A673 (cell line): Measurements from ENCODE around the gene TRAF3IP3. TPM values are rescaled to one million over a fixed set of nuclear protein-coding genes. Genes with fewer than 3 reads are reported as not detected.

Source experiments
- BruUV-seq: library from RNA; stranded (reverse); fragments of 400-500 nt; replicated peaks from 2 replicates; lab custom pipeline; 2021; lab: Mats Ljungman, UMichigan
- CTCF ChIA-PET: fragments of 300-600 bp; sonication (Branson Sonifier 250); formaldehyde crosslinking; loops from one replicate; lab custom pipeline; 2022; ENCODE audit warnings: antibody characterized with exemption; lab: Charles Lee
- POLR2A ChIA-PET: fragments of 300-600 bp; sonication (Branson Sonifier 250); formaldehyde crosslinking; loops from one replicate; lab custom pipeline; 2022; ENCODE audit warnings: antibody characterized with exemption; ENCODE audit not compliant: low non-redundant PET; lab: Charles Lee
- DNase-seq: peaks from one replicate; pipeline ENCODE4 v3.0.0-alpha.2; 2015; ENCODE audit warnings: low spot score
- H3K27ac ChIP-seq: fragments of 200-600 bp; sonication (generic); 2 replicates; pipeline ENCODE4 v1.5.1; 2016; ENCODE audit warnings: mixed run types, low read depth, mild to moderate bottlenecking, mixed read lengths, antibody characterized with exemption, low read length; ENCODE audit not compliant: poor library complexity, severe bottlenecking
- H3K27me3 ChIP-seq: fragments of 200-600 bp; sonication (generic); replicated peaks from 2 replicates; pipeline ENCODE4 v1.6.1; 2017; ENCODE audit warnings: mixed run types, low read depth, mild to moderate bottlenecking, mixed read lengths, antibody characterized with exemption, low read length; ENCODE audit not compliant: insufficient read depth, poor library complexity
- H3K36me3 ChIP-seq: fragments of 200-600 bp; sonication (generic); 2 replicates; pipeline ENCODE4 v1.6.1; 2016; ENCODE audit warnings: mixed run types, mild to moderate bottlenecking, mixed read lengths, antibody characterized with exemption, low read length; ENCODE audit not compliant: insufficient read depth, poor library complexity, severe bottlenecking
- H3K4me1 ChIP-seq: fragments of 200-600 bp; sonication (generic); 2 replicates; pipeline ENCODE4 v1.6.1; 2017; ENCODE audit warnings: mixed run types, mild to moderate bottlenecking, mixed read lengths, antibody characterized with exemption, low read length; ENCODE audit not compliant: insufficient read depth, poor library complexity, severe bottlenecking
- H3K4me3 ChIP-seq: fragments of 200-600 bp; sonication (generic); 2 replicates; pipeline ENCODE4 v1.5.1; 2016; ENCODE audit warnings: low read depth, mixed run types, mild to moderate bottlenecking, mixed read lengths, low read length; ENCODE audit not compliant: poor library complexity, severe bottlenecking
- H3K9me3 ChIP-seq: fragments of 200-600 bp; sonication (generic); 2 replicates; pipeline ENCODE4 v1.6.1; 2016; ENCODE audit warnings: mixed run types, low read depth, mild to moderate bottlenecking, mixed read lengths, antibody characterized with exemption, low read length; ENCODE audit not compliant: poor library complexity, severe bottlenecking
- EZH2 ChIP-seq: fragments of 200-600 bp; sonication (generic); IDR thresholded peaks from 2 replicates; pipeline ENCODE4 v1.6.1; 2017; ENCODE audit warnings: borderline replicate concordance, low read depth, mild to moderate bottlenecking, mixed read lengths, antibody characterized with exemption, low read length; ENCODE audit not compliant: poor library complexity, severe bottlenecking
- intact Hi-C: fragments of 100-400 bp; cut with micrococcal nuclease; formaldehyde crosslinking; loops from one replicate; pipeline ENCODE4 v1.10.0; 2022; ENCODE audit not compliant: unreplicated experiment
- total RNA-seq: library from RNA; stranded (reverse); gene quantifications from 2 replicates; pipeline ENCODE4 v1.2.3, GENCODE V29; 2021
- TF ChIP-seq, protein P1 (sequence below): fragments of 300-800, 200-600 bp; sonication (generic); conservative IDR thresholded peaks from 2 replicates; pipeline ENCODE4 v1.5.1; 2017; ENCODE audit warnings: low read depth, mild to moderate bottlenecking, antibody characterized with exemption, low read length, moderate library complexity, mixed read lengths

TRAF3IP3 gene
- total RNA-seq, 1 experiment from 2014 or later: 1.6 TPM

- Histone ChIP-seq H3K36me3 (no peaks in the 10 kb centered on the region), H3K9me3 (no peaks in the 10 kb centered on the region), H3K4me3 (no peak overlapping the region), H3K27me3 (no peaks in the 10 kb centered on the region), H3K4me1 (no peaks in the 10 kb centered on the region), H3K27ac (no peak overlapping the region)
- CTCF ChIA-PET: no interaction called here
- intact Hi-C loops: no loop called here
- TF ChIP-seq, protein P1, sequence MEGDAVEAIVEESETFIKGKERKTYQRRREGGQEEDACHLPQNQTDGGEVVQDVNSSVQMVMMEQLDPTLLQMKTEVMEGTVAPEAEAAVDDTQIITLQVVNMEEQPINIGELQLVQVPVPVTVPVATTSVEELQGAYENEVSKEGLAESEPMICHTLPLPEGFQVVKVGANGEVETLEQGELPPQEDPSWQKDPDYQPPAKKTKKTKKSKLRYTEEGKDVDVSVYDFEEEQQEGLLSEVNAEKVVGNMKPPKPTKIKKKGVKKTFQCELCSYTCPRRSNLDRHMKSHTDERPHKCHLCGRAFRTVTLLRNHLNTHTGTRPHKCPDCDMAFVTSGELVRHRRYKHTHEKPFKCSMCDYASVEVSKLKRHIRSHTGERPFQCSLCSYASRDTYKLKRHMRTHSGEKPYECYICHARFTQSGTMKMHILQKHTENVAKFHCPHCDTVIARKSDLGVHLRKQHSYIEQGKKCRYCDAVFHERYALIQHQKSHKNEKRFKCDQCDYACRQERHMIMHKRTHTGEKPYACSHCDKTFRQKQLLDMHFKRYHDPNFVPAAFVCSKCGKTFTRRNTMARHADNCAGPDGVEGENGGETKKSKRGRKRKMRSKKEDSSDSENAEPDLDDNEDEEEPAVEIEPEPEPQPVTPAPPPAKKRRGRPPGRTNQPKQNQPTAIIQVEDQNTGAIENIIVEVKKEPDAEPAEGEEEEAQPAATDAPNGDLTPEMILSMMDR: no peak
- TF ChIP-seq EZH2: no peak
- POLR2A ChIA-PET: no interaction called here
- no peak for DNase-seq
- no TSS peak for BruUV-seq
Measured at GRCh38 chr1:209758400-209758799, 2.5 kb downstream of the TRAF3IP3 start.

GRCh38 chr1:209759829-209760359, 4.0 kb downstream of the TRAF3IP3 start:
- H3K9me3 ChIP-seq: no peaks in the 10 kb centered on the region
- POLR2A ChIA-PET: no interaction called here
- no peak overlapping the region for H3K4me3 ChIP-seq
- BruUV-seq: no TSS peak
- TF ChIP-seq EZH2: no peak
- TF ChIP-seq, protein P1: no peak
- intact Hi-C loops: no loop called here
- CTCF ChIA-PET: no interaction called here
- no peak for DNase-seq
- H3K27me3 ChIP-seq: no peaks in the 10 kb centered on the region
- H3K36me3 ChIP-seq: no peaks in the 10 kb centered on the region
- H3K27ac ChIP-seq: no peak overlapping the region
- no peaks in the 10 kb centered on the region for H3K4me1 ChIP-seq

DNA sequence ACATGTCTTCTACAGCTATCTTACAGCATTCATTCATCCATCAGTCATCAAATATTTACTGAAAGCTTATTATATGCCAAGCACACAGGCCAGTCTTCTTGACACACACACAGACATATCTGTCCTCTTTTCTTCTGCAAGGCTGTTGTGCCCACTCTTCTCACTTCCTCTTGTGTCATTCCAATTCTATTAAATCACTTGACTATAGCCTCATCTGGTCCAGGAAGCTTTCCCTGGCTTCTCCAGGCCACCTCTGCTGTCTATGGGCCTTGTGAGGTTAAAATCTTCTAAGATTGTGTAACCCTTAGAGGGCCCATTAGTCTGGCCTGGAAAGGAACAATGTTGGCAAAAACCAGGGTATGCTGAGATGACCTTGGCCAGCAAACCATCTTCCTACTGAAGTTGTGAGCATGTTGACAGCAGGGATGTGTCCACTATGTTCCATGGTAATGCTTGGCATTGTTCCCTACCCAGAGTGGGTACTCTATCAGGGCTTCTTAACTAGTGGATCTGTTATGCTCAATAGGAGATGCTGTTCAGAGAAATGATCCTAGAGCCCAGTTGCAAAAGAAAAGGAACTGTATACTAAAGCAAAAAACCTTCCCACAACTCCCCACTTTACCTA, 5.3 kb downstream of the TRAF3IP3 start:
- Histone ChIP-seq H3K27ac (no peak overlapping the region), H3K36me3 (no peaks in the 10 kb centered on the region), H3K4me3 (no peak overlapping the region), H3K27me3 (no peaks in the 10 kb centered on the region), H3K9me3 (no peaks in the 10 kb centered on the region), H3K4me1 (no peaks in the 10 kb centered on the region)
- intact Hi-C loops: no loop called here
- no peak for DNase-seq
- ChIA-PET CTCF (no interaction called here), POLR2A (no interaction called here)
- no TSS peak for BruUV-seq
- no peak for TF ChIP-seq EZH2
- TF ChIP-seq, protein P1: no peak
